IPS DF 19.7 (cell line): ENCODE measurements around the gene XAGE1A.
"Not testable (repeated sequence)": the region's sequence is repeated elsewhere in the genome, so short reads cannot be mapped to it uniquely, and the experiment has no call there.

Experiments used
- DNase-seq: peaks from one replicate; pipeline ENCODE4 v3.0.0-alpha.2; 2013; ENCODE audit warnings: low read depth, low spot score

XAGE1A gene, protein sequence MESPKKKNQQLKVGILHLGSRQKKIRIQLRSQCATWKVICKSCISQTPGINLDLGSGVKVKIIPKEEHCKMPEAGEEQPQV

GRCh38 chrX:52495545-52496418, at the start of gene XAGE1A:
Gene XAGE1A, plus strand, starts transcription at chrX:52495808. Its CDS starts 1,554 bp downstream, at chrX:52497362.
- DNase-seq: not testable (repeated sequence)

- not testable (repeated sequence) for DNase-seq
These were observed 43.6 kb upstream of the XAGE1A start for GRCh38 chrX:52452031-52452430.

GRCh38 chrX:52471301-52471700, 24.3 kb upstream of the XAGE1A start:
- DNase-seq: not testable (repeated sequence)

DNA sequence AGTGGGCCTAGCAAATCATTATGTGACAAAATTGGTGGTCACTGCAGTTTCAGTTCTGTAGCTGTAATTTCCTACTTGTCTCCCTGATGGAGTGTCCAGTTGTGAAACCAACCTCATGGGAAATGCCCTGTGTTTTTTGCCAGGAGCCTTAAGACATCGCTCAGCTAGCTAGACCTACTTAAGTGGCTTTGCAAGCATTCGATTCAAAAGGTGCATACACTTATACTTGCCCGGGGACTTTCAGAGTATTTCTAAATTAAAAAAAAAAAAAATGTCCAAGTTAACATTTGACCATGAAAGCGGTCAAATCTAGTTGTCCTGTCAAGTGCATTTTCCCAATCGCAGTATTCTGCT, 788 bp downstream of the XAGE1A start:
- not testable (repeated sequence) for DNase-seq

DNA sequence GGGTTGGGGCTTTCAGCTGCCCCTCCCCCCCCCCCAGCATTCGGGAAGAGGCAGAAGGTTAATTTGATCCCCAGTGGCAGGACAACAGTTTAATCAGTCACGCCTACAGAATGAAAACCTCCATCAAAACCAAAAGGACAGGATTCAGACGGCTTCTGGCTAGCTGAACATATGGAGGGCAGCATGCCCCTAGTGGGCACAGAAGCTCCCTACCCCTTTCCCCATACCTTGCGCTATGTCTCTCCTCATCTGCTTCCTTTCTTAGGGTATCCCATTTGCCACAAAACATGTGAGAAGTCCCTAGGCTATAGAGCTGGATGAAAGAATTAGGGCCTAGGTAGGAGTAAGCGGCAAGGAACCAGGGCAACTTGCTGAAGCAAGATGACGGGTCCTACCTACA, 5.8 kb downstream of the XAGE1A start:
- DNase-seq: not testable (repeated sequence)

GRCh38 chrX:52504551-52504950, 8.9 kb downstream of the XAGE1A start:
- DNase-seq: no peak

DNA sequence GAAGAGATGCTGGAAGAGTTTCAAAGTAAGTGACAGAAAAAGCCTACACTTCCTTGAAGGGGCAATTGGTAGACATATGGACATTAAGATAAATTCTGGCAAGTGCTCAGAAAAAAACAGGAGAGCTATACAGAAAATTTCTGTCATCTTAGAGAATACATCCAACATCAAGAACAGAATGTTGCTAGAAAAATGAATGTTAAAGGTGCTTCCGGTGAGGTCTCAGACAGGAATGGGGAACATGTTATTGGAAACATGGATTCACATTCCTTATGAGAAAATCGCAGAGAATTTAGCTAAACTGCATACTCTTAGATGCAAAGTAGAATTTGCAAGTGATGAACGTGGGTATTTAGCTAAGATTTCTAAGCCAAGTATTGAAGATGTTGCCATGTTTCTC, 11.7 kb downstream of the XAGE1A start:
- DNase-seq: no peak

GRCh38 chrX:52509916-52510315, 14.3 kb downstream of the XAGE1A start:
- DNase-seq: no peak

DNA sequence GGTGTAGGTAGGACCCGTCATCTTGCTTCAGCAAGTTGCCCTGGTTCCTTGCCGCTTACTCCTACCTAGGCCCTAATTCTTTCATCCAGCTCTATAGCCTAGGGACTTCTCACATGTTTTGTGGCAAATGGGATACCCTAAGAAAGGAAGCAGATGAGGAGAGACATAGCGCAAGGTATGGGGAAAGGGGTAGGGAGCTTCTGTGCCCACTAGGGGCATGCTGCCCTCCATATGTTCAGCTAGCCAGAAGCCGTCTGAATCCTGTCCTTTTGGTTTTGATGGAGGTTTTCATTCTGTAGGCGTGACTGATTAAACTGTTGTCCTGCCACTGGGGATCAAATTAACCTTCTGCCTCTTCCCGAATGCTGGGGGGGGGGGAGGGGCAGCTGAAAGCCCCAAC, 15.5 kb downstream of the XAGE1A start:
- not testable (repeated sequence) for DNase-seq

DNA sequence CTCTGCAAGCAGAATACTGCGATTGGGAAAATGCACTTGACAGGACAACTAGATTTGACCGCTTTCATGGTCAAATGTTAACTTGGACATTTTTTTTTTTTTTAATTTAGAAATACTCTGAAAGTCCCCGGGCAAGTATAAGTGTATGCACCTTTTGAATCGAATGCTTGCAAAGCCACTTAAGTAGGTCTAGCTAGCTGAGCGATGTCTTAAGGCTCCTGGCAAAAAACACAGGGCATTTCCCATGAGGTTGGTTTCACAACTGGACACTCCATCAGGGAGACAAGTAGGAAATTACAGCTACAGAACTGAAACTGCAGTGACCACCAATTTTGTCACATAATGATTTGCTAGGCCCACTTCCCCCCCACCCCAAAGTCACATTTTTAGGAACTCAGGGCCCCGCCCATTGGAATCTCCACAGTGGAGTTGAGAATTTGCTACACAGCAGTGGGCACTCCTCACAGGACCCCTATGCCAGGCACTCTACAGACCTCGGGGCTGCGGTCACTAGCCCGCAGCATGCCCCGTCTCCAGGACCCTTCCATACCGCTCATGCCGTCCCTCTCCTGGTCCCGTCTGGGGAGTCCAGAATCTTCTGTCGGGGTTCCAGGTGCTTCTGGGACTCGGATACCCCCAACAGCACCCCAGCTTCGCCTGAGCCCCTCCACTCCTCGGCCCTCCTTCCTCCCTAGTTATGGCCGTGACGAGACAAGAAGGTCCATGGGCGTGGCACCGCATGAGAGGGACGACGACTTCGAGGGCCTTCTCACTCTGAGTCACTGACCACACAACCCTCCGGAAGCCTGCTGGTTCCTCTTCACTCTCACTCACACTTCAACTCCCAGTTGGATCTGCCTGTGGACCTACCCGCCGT, 20.7 kb downstream of the XAGE1A start:
- DNase-seq: not testable (repeated sequence)

GRCh38 chrX:52516987-52517325, 21.3 kb downstream of the XAGE1A start, which contains the start of gene XAGE1B:
Gene XAGE1B, minus strand, starts transcription at chrX:52517063. Its CDS starts 1,536 bp downstream, at chrX:52515527.
- DNase-seq: not testable (repeated sequence)

DNA sequence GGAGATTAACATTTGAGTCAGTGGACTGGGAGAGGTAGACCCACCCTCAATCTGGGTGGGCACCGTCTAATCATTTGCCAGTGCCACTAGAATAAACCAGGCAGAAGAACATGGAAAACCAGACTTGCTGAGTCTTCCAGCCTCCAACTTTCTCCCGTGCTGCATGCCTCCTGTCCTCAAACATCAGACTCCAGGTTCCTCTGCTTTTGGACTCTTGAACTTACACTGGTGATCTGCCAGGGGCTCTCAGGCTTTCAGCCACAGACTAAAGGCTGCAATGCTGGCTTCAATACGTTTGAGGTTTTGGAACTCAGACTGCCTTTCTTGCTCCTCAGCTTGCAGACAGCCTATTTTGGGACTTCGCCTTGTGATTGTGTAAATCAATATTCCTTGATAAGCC, 45.4 kb downstream of the XAGE1A start:
- not testable (repeated sequence) for DNase-seq

DNA sequence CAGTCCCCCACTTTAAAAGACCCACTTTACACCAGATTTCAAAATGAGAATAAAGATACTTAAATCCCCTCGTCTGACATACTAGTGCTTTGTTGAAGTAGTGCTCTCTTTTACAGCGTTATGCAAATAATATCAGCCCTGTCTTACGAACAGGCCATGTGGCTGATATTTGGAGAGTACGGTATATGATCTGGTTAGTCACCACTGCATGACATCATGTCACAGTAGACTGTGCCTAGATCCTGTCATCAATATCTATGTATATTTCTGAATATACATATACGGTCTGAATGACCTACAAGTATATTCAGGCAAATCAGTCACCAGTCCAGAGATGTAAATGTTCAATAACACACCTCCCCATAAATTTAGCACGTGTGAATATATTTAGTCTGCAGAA, 46.7 kb downstream of the XAGE1A start:
- DNase-seq: no peak

DNA sequence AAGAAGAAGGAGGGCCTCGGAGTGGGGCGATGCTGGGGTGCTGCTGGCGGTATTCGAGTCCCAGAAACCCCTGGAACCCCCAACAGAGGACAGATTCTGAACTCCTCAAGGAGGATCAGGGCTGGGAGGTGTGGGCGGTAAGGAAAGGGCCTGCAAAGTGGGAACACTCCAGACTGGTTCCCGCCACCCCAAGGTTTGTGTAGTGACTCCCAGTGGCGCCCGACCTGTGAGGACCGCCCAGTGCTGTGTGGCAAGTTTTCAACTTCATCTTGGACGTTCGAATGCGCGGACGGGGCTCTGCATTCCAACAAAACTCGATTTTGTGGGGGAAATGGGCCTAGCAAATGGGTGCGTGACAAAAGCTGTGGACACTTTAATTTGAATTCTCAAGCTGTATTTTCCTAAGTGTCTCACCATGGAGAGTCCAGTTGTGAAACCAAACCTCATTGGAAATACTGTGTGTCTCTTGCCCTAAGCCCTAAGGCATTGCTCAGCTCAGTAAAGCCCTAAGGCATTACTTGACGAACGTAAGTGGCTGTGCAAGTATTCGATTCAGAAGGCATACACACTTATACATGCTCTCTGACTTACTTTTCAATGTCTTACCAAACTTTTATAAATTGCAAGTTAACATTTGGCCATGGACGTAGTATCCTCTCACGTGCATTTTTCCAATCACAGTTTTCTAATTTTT, 48.7 kb downstream of the XAGE1A start:
- no peak for DNase-seq

DNA sequence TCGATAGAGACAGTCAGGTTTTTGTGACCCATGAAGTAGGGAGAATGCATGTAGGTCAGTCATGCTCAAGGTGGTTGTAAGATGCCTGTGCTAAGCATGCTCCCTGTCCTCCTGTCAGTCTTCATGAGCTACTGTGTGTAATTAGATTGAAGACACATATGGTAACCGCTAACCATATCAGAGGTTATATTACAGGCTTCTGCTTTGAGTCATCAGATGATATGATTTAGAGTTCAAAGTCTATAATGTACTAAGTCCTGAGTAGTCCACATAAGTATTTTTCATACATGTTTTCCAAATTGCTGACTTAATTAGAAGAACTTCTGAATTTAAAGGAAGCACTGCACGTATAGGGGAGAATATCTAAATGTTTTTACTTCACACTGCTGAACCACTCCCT, 53.2 kb downstream of the XAGE1A start:
- DNase-seq: not testable (repeated sequence)
